Endodermal cell (in vitro differentiated cells): ENCODE results near the gene IFNAR2. TPM values are rescaled to one million over a fixed set of nuclear protein-coding genes. Genes with fewer than 3 reads are reported as not detected.
"Not testable (repeated sequence)": the region's sequence is repeated elsewhere in the genome, so short reads cannot be mapped to it uniquely, and the experiment has no call there.

Source experiments
- DNase-seq: peaks from one replicate; pipeline ENCODE4 v3.0.0-alpha.2; 2017
- H3K27ac ChIP-seq: 2 replicates; pipeline ENCODE4 v1.5.1; 2013; ENCODE audit warnings: mild to moderate bottlenecking, low read depth, low read length, moderate library complexity
- H3K27me3 ChIP-seq: 2 replicates; pipeline ENCODE4 v1.6.1; 2013; ENCODE audit warnings: mild to moderate bottlenecking, low read length, moderate library complexity; ENCODE audit not compliant: insufficient read depth, control insufficient read depth, poor library complexity, severe bottlenecking
- H3K36me3 ChIP-seq: 2 replicates; pipeline ENCODE4 v1.7.0; 2013; ENCODE audit warnings: mild to moderate bottlenecking, low read length, moderate library complexity; ENCODE audit not compliant: control insufficient read depth, insufficient read depth
- H3K4me1 ChIP-seq: one replicate; pipeline ENCODE4 v1.7.0; 2013; ENCODE audit warnings: low read length; ENCODE audit not compliant: control insufficient read depth, insufficient read depth
- H3K4me3 ChIP-seq: 2 replicates; pipeline ENCODE4 v1.5.1; 2013; ENCODE audit warnings: mild to moderate bottlenecking, low read length, moderate library complexity
- H3K9ac ChIP-seq: 2 replicates; pipeline ENCODE4 v1.6.1; 2013; ENCODE audit warnings: mild to moderate bottlenecking, low read length, moderate library complexity; ENCODE audit not compliant: poor library complexity, severe bottlenecking; ENCODE audit errors: extremely low read depth
- H3K9me3 ChIP-seq: 2 replicates; pipeline ENCODE4 v1.6.1; 2013; ENCODE audit warnings: mild to moderate bottlenecking, low read length, moderate library complexity; ENCODE audit not compliant: control insufficient read depth
- H3K27ac Mint-ChIP-seq: 2 replicates; pipeline ENCODE4 v1.8.0; 2020; ENCODE audit warnings: mixed read lengths
- H3K27me3 Mint-ChIP-seq: 2 replicates; pipeline ENCODE4 v1.8.0; 2021; ENCODE audit warnings: mild to moderate bottlenecking, mixed read lengths; ENCODE audit not compliant: insufficient read depth
- H3K36me3 Mint-ChIP-seq: 2 replicates; pipeline ENCODE4 v1.8.0; 2020; ENCODE audit warnings: low read depth, mixed read lengths
- H3K4me1 Mint-ChIP-seq: 2 replicates; pipeline ENCODE4 v1.8.0; 2020; ENCODE audit warnings: mixed read lengths
- H3K4me3 Mint-ChIP-seq: 2 replicates; pipeline ENCODE4 v1.8.0; 2020; ENCODE audit warnings: mild to moderate bottlenecking, moderate library complexity, mixed read lengths
- H3K9me3 Mint-ChIP-seq: 2 replicates; pipeline ENCODE4 v1.8.0; 2020; ENCODE audit warnings: mild to moderate bottlenecking, mixed read lengths
- WGBS, 2 experiments: methylation state at CpG; one replicate each; pipeline versions ENCODE4 v1.1.5 to v1.1.7; 2013; ENCODE audit warnings: missing lambda C conversion rate in 2 of 2, mixed read lengths in 1 of 2; ENCODE audit not compliant: insufficient coverage in 1 of 2, insufficient read length in 1 of 2; 5-methylcytosine and 5-hydroxymethylcytosine counted together
- total RNA-seq, 2 donors: library from RNA; stranded (reverse); fragmentation: NEBNext Ultra II Directional in 1 of 2; extraction: Animal tissue kit (Norgen Biotek cat#: 25700) in 1 of 2; gene quantifications; 2 replicates in 1 of 2; 3 replicates in 1 of 2; pipeline ENCODE4 v1.2.1, GENCODE V29; 2021
- TF ChIP-seq, protein P1 (sequence below): fragments of 200-600 bp; sonication (generic); conservative IDR thresholded peaks from 2 replicates; pipeline ENCODE4 v1.5.0; 2021; ENCODE audit warnings: antibody characterized with exemption, mild to moderate bottlenecking

Gene IFNAR2
- total RNA-seq, 2 donors from 2014 or later = 14.1 to 27.7 TPM

DNA sequence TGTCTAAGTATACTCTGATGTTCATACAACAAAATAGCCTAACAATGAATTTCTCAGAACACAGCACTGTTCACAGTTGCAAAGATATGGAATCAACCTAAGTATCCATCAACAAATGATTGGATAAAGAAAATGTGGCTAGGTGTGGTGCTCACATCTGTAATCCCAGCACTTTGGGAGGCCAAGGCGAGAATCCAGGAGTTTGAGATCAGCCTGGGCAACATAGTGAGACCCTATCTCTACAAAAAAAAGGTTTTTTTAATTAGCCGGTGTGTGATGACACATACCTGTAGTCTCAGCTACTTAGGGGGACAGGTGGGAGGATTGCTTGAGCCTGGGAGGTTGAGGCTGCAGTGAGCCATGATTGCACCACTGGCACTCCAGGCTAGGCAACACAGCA lies 10.7 kb downstream of the IFNAR2 start:
- Histone ChIP-seq H3K36me3 (peaks cover 32% of the 10 kb centered on the region), H3K4me1 (no peaks in the 10 kb centered on the region), H3K27ac (no peak overlapping the region), H3K9me3 (peaks cover 45% of the 10 kb centered on the region), H3K27me3 (no peaks in the 10 kb centered on the region), H3K9ac (no peak overlapping the region), H3K4me3 (no peak overlapping the region)
- no peak for DNase-seq
- Mint-ChIP-seq H3K27me3 (no peaks in the 10 kb centered on the region), H3K4me3 (no peak overlapping the region), H3K4me1 (no peaks in the 10 kb centered on the region), H3K27ac (no peak overlapping the region), H3K36me3 (peaks cover 53% of the 10 kb centered on the region), H3K9me3 (peaks cover 28% of the 10 kb centered on the region)
- TF ChIP-seq, protein P1, sequence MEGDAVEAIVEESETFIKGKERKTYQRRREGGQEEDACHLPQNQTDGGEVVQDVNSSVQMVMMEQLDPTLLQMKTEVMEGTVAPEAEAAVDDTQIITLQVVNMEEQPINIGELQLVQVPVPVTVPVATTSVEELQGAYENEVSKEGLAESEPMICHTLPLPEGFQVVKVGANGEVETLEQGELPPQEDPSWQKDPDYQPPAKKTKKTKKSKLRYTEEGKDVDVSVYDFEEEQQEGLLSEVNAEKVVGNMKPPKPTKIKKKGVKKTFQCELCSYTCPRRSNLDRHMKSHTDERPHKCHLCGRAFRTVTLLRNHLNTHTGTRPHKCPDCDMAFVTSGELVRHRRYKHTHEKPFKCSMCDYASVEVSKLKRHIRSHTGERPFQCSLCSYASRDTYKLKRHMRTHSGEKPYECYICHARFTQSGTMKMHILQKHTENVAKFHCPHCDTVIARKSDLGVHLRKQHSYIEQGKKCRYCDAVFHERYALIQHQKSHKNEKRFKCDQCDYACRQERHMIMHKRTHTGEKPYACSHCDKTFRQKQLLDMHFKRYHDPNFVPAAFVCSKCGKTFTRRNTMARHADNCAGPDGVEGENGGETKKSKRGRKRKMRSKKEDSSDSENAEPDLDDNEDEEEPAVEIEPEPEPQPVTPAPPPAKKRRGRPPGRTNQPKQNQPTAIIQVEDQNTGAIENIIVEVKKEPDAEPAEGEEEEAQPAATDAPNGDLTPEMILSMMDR = no peak
- 94% methylated on average over 2 of the region's 2 CpGs; no CpG with 5 or more reads in 1 of the 2 experiments for WGBS, 2 experiments

DNA sequence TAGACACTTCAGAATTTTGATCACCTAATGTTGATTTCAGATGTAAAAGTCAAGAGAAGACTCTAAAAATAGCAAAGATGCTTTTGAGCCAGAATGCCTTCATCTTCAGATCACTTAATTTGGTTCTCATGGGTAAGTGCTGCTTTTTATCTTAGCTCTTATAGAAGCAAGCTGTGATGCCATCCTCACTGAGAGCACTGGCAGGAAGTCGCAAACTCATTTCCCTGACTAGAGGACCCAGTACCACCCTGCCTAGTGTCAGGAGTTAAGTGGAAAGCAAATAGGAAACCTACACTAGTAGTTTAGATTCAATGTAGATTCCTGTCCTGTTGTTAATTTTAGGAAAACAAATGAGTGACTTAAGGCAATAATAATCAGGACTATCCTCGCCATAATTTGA lies 12.1 kb downstream of the IFNAR2 start:
- no peaks in the 10 kb centered on the region for H3K4me1 Mint-ChIP-seq
- Histone ChIP-seq H3K36me3 (peaks cover 44% of the 10 kb centered on the region), H3K27me3 (no peaks in the 10 kb centered on the region), H3K4me3 (no peak overlapping the region), H3K9ac (no peak overlapping the region), H3K27ac (no peak overlapping the region), H3K4me1 (no peaks in the 10 kb centered on the region), H3K9me3 (peaks cover 45% of the 10 kb centered on the region)
- H3K36me3 Mint-ChIP-seq = peaks cover 60% of the 10 kb centered on the region
- WGBS, 2 experiments = 89 to 100% methylated on average over 2 of the region's 2 CpGs
- DNase-seq = no peak
- H3K9me3 Mint-ChIP-seq = peaks cover 26% of the 10 kb centered on the region
- TF ChIP-seq, protein P1 = no peak
- no peak overlapping the region for H3K27ac Mint-ChIP-seq
- no peaks in the 10 kb centered on the region for H3K27me3 Mint-ChIP-seq
- no peak overlapping the region for H3K4me3 Mint-ChIP-seq

DNA sequence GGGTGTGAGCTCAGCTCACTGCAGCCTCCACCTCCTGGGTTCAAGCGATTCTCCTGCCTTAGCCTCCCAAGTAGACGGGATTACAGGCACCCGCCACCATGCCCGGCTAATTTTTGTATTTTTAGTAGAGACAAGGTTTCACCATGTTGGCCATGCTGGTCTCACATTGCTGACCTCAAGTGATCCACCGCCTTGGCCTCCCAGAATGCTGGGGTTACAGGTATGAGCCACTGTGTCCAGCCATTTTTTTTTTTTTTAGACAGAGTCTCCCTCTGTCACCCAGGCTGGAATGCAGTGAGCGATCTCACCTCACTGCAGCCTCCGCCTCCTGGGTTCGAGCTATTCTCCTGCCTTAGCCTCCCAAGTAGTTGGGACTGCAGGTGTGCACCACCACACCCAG lies 13.1 kb downstream of the IFNAR2 start:
- Mint-ChIP-seq H3K9me3 (peaks cover 19% of the 10 kb centered on the region), H3K36me3 (peaks cover 63% of the 10 kb centered on the region)
- H3K9ac ChIP-seq, DNase-seq, H3K27me3 Mint-ChIP-seq, H3K4me1 ChIP-seq, H3K27me3 ChIP-seq, H3K4me3 ChIP-seq, H3K4me3 Mint-ChIP-seq, H3K4me1 Mint-ChIP-seq, H3K27ac ChIP-seq, H3K27ac Mint-ChIP-seq: not testable (repeated sequence)
- H3K36me3 ChIP-seq = peaks cover 46% of the 10 kb centered on the region
- 96 to 97% methylated on average over 4 to 8 of the region's 8 CpGs for WGBS, 2 experiments
- H3K9me3 ChIP-seq = peaks cover 41% of the 10 kb centered on the region
